DND-41 (cell line): Measurements from ENCODE around the gene LLGL2.

Experiments
- EZH2 ChIP-seq: IDR thresholded peaks from 3 replicates; pipeline ENCODE4 v1.6.1; 2012; ENCODE audit warnings: borderline replicate concordance, low read depth, mild to moderate bottlenecking, moderate library complexity, low read length, inconsistent platforms; ENCODE audit not compliant: severe bottlenecking
- TF ChIP-seq, protein P1 (sequence below): IDR thresholded peaks from 2 replicates; pipeline ENCODE4 v1.5.1; 2012; ENCODE audit warnings: borderline replicate concordance, low read length, moderate library complexity, mild to moderate bottlenecking; ENCODE audit not compliant: poor library complexity, severe bottlenecking; ENCODE audit errors: extremely low read depth

GRCh38 chr17:75557075-75557851 is 31.8 kb downstream of the LLGL2 start:
- TF ChIP-seq, protein P1, sequence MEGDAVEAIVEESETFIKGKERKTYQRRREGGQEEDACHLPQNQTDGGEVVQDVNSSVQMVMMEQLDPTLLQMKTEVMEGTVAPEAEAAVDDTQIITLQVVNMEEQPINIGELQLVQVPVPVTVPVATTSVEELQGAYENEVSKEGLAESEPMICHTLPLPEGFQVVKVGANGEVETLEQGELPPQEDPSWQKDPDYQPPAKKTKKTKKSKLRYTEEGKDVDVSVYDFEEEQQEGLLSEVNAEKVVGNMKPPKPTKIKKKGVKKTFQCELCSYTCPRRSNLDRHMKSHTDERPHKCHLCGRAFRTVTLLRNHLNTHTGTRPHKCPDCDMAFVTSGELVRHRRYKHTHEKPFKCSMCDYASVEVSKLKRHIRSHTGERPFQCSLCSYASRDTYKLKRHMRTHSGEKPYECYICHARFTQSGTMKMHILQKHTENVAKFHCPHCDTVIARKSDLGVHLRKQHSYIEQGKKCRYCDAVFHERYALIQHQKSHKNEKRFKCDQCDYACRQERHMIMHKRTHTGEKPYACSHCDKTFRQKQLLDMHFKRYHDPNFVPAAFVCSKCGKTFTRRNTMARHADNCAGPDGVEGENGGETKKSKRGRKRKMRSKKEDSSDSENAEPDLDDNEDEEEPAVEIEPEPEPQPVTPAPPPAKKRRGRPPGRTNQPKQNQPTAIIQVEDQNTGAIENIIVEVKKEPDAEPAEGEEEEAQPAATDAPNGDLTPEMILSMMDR, result no peak
- no peak for TF ChIP-seq EZH2
